GM21717 (cell line): ENCODE measurements around the gene POP7.
"Not testable (repeated sequence)": the region's sequence is repeated elsewhere in the genome, so short reads cannot be mapped to it uniquely, and the experiment has no call there.

Experiments
- ATAC-seq: cut with Tn5 transposase; IDR thresholded peaks from one replicate; pipeline ENCODE4 v1.9.1; 2021; ENCODE audit warnings: mild to moderate bottlenecking, moderate library complexity; ENCODE audit not compliant: unreplicated experiment

Gene POP7

GRCh38 chr7:100723732-100724275 is 17.9 kb downstream of the POP7 start:
- no peak for ATAC-seq

GRCh38 chr7:100724364-100724763 is 18.4 kb downstream of the POP7 start:
- not testable (repeated sequence) for ATAC-seq

GRCh38 chr7:100726996-100727761 is 21.3 kb downstream of the POP7 start:
- ATAC-seq: no peak

- ATAC-seq: no peak
Observed at GRCh38 chr7:100728196-100728595, 22.3 kb downstream of the POP7 start.

GRCh38 chr7:100730136-100730800 is 24.3 kb downstream of the POP7 start:
- no peak for ATAC-seq

GRCh38 chr7:100731937-100732636 is 26.2 kb downstream of the POP7 start:
- no peak for ATAC-seq

- no peak for ATAC-seq
Observed at GRCh38 chr7:100735730-100736129, 29.8 kb downstream of the POP7 start.

- no peak for ATAC-seq
Observed at GRCh38 chr7:100736671-100737070, 30.8 kb downstream of the POP7 start.

- no peak for ATAC-seq
Observed at GRCh38 chr7:100739934-100740333, 34.0 kb downstream of the POP7 start.

GRCh38 chr7:100744605-100745004 is 38.7 kb downstream of the POP7 start:
- ATAC-seq: no peak

- ATAC-seq: no peak
Observed at GRCh38 chr7:100745184-100745583, 39.3 kb downstream of the POP7 start.

GRCh38 chr7:100752994-100753393 is 47.1 kb downstream of the POP7 start:
- ATAC-seq: no peak

GRCh38 chr7:100753750-100754149 is 47.8 kb downstream of the POP7 start:
- ATAC-seq: no peak
